GM12874 (cell line): Measurements from ENCODE around the gene KCNMA1.

Experiments
- TF ChIP-seq, protein P1 (sequence below): IDR thresholded peaks from 2 replicates; pipeline ENCODE4 v1.5.1; 2011; ENCODE audit warnings: low read depth, mild to moderate bottlenecking, control low read depth, low read length, moderate library complexity; ENCODE audit not compliant: insufficient read depth

KCNMA1 gene

DNA sequence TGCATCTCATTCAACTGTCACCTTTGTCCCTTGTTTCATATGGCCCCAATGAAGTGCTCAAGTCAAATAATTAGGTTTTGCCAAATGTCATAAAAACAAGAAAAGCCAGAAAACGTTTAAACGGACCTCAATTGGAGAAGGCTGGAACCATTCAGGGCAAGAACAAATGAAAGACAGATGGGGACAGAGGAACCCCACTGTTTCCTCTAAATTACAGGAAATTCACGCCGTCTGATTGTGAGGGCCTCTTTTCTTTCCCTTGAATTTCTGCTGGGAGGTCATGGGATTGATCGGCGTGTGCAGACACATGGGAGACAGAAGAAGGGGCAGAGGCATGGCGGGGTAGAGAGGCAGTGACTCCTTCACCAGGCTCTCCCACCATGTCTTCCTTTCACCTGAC lies 656.4 kb downstream of the KCNMA1 start:
- TF ChIP-seq, protein P1, sequence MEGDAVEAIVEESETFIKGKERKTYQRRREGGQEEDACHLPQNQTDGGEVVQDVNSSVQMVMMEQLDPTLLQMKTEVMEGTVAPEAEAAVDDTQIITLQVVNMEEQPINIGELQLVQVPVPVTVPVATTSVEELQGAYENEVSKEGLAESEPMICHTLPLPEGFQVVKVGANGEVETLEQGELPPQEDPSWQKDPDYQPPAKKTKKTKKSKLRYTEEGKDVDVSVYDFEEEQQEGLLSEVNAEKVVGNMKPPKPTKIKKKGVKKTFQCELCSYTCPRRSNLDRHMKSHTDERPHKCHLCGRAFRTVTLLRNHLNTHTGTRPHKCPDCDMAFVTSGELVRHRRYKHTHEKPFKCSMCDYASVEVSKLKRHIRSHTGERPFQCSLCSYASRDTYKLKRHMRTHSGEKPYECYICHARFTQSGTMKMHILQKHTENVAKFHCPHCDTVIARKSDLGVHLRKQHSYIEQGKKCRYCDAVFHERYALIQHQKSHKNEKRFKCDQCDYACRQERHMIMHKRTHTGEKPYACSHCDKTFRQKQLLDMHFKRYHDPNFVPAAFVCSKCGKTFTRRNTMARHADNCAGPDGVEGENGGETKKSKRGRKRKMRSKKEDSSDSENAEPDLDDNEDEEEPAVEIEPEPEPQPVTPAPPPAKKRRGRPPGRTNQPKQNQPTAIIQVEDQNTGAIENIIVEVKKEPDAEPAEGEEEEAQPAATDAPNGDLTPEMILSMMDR = no peak

DNA sequence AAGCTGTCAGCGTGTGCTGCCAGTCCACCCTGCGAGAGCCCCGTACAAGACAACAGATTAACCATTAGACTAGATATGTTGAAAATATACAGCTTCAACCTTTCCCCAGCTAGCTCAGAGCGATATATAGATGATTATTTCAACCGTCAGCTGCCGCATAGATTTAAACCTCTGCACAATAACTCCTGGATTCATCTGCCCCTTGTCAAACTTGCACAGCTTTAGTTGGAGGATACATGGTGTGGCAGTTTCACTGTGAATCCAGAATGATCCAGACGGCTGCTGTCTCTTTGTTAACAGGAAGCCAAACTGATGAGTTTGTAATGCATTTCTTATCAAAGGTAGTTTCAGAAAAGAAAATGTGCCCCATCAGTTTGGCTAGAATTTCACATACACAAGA lies 659.7 kb downstream of the KCNMA1 start:
- TF ChIP-seq, protein P1 = no peak

DNA sequence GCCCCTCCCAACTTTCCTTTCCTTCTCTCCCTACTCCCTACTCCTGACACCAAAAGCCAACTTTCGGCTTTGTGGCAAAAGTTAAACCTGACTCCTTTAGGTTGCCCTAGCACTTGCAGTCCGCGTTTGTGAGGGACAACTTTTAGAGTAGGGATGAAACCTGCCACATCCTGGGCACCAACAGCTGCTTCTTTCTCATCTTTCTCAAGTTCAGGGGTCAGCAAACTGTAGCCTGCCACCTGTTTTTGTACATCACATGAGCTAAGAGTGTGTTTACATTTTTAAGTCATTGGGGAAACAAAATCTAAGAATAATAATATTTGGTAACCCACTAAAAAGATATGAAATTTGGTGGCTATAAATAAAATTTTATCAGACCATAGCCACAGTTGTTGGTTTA lies 660.6 kb downstream of the KCNMA1 start:
- TF ChIP-seq, protein P1 = no peak

DNA sequence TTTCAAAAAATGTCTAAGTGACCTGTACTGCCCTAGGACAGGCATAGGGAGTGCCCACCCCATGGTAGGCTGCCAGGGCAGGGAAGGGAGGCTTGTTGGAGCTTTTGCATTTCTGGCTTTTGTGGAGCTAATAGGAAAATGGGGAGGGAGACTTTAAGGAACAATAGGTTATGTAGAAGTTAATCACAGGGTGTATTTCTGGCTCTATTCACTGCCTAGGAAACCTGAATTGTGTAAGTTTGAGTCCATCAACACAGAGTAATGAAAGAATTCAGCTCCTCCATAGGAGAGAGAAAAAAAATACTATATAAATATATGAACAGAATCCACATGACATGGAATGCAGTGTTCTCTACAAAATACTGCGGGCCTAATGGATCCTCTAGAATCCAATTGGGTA lies 661.5 kb downstream of the KCNMA1 start:
- TF ChIP-seq, protein P1 = no peak

DNA sequence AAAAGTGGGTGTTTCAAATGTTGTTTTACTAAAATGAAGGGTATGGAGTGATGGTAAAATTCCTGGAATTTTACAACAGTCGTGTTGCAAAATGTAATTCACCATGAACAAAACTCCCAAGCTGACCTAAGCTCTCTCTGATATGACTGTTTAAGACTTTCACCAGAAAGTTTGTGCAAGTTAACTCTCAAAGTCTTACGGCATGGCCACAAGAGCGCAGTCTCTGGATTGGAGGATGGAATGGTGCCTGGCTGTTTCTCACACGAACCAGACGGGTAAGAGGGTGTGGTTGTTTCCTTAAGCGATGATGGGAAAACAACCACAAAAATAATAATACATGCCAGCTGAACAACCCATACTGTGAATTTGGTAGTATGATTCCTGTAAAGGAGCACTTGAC lies 662.5 kb downstream of the KCNMA1 start:
- TF ChIP-seq, protein P1 = no peak

DNA sequence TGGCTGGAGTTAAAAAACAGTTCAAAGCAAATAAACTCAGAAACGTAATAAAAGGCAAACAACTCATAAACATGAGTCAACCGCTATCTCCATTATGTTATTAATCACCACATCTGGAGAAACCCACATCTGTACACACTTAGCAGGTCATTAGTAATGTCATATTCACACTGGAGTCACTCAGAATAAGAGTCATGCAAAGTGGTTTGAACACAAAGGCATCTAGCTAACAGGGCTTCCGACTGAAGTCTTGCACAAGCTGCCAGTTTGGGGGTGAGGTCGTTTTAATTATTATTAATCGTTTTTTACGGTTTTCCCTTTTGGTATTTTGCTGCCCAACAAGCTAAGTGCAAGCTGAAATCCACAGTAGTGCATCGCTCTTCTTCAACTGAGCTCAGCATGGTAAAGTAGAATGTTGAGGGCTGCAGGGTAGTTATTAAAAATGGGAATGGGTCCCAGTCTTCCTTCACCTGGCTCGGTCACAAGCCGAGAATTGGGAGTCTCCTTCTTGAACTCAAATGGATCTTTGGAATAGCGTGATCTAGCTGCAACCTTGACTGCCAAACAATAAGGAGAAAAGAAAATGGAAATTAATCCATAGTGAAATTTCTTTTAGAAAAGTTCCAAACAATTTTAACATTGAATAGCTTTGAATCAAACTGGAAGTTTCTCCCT lies 663.5 kb downstream of the KCNMA1 start:
- TF ChIP-seq, protein P1 = no peak

DNA sequence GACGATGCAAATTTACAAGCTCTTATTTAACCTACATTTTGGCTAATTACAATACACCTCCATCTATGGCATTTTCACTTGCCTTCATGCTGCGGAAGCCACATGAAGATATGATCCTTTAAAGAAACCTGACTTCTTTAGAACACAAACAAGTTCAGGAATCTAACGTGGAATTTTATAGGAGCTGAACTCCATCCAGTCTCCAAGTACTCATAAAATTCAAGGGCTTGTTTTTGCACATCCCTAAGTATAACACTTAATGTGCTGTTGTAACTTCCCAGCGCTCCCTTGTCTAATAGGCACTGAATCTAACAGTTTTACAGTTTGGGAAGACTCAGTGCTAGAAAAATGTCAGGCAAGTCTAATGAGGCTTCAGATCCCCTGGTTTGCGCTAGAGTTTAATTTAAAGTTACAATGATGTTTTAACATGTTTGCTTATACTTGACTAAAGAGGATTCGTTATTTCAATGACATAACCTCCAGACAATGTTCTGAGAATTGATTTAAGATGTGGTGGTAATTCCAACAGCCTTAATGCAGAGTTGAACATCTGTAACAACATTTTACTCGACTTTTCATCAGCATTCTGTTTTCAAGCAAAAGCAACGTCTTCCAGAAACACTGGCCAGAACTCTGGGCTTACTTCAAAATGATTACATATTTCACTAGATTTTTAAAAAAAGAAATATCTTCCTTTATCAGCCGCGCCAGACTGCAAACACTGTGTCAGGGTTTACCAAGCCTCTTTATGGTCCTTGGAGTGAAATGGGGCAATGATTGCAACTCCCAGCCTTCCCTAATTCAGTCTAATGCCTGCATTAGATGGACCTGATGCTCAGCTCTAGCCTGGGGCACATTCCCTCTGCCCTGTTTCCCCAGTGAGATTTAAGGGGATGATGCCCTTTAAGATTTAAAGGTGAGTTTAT lies 664.3 kb downstream of the KCNMA1 start:
- TF ChIP-seq, protein P1 = no peak
